Common myeloid progenitor, CD34-positive (primary cell): ENCODE results near the gene OSBP2.

Experiments
- CTCF ChIA-PET: fragments of 350-600 bp; sonication (Branson Sonifier 250); formaldehyde crosslinking; loops from one replicate; lab custom pipeline; 2021; ENCODE audit warnings: antibody characterized with exemption; lab: Charles Lee
- POLR2A ChIA-PET: fragments of 350-600 bp; sonication (Branson Sonifier 250); formaldehyde crosslinking; loops from one replicate; lab custom pipeline; 2021; ENCODE audit warnings: antibody characterized with exemption; lab: Charles Lee
- DNase-seq, 3 donors: peaks; one replicate each; pipeline versions ENCODE4 v3.0.0 to v3.0.0-alpha.2; 2013
- H3K27ac ChIP-seq, 2 experiments: 1 replicate in 1 of 2; 2 replicates in 1 of 2; pipeline ENCODE4 v1.7.0; 2013; ENCODE audit warnings: inconsistent platforms in 2 of 2, low read length in 2 of 2, mild to moderate bottlenecking in 2 of 2, low read depth in 1 of 2, moderate library complexity in 1 of 2; ENCODE audit not compliant: severe bottlenecking in 2 of 2, insufficient read depth in 1 of 2, poor library complexity in 1 of 2
- H3K27me3 ChIP-seq, 5 experiments: replicated peaks in 2 of 5; 1 replicate in 3 of 5; 2 replicates in 2 of 5; pipeline versions ENCODE4 v1.6.1 to v1.7.0; 2013; ENCODE audit warnings: low read length in 4 of 5, mild to moderate bottlenecking in 2 of 5, moderate library complexity in 2 of 5, inconsistent platforms in 1 of 5; ENCODE audit not compliant: insufficient read depth in 5 of 5, control insufficient read depth in 4 of 5
- H3K36me3 ChIP-seq, 4 experiments: 1 replicate in 2 of 4; 2 replicates in 2 of 4; pipeline versions ENCODE4 v1.6.1 to v1.7.0; 2013; ENCODE audit warnings: low read length in 3 of 4, control low read depth in 1 of 4, mild to moderate bottlenecking in 1 of 4; ENCODE audit not compliant: control insufficient read depth in 4 of 4, insufficient read depth in 4 of 4
- H3K4me1 ChIP-seq, 4 experiments: 1 replicate in 3 of 4; 2 replicates in 1 of 4; pipeline versions ENCODE4 v1.6.1 to v1.7.1; 2013; ENCODE audit warnings: low read length in 3 of 4, mild to moderate bottlenecking in 3 of 4, control low read depth in 1 of 4, inconsistent platforms in 1 of 4, moderate library complexity in 1 of 4; ENCODE audit not compliant: control insufficient read depth in 4 of 4, insufficient read depth in 4 of 4; ENCODE audit errors: control extremely low read depth in 1 of 4
- H3K4me3 ChIP-seq, 7 experiments: 1 replicate in 4 of 7; 2 replicates in 3 of 7; pipeline versions ENCODE4 v1.5.1 to v1.7.0; 2013; ENCODE audit warnings: mild to moderate bottlenecking in 7 of 7, low read length in 6 of 7, moderate library complexity in 6 of 7, inconsistent platforms in 2 of 7, low read depth in 2 of 7, control low read depth in 1 of 7; ENCODE audit not compliant: insufficient read depth in 4 of 7, control insufficient read depth in 1 of 7; ENCODE audit errors: extremely low read depth in 1 of 7
- H3K9me3 ChIP-seq, 5 experiments: 1 replicate in 4 of 5; 2 replicates in 1 of 5; pipeline versions ENCODE4 v1.6.1 to v1.7.1; 2013; ENCODE audit warnings: low read length in 4 of 5, mild to moderate bottlenecking in 2 of 5, inconsistent platforms in 1 of 5, low read depth in 1 of 5, moderate library complexity in 1 of 5; ENCODE audit not compliant: control insufficient read depth in 4 of 5, insufficient read depth in 2 of 5; ENCODE audit errors: control extremely low read depth in 1 of 5
- WGBS: methylation state at CpG from one replicate; pipeline ENCODE4 v1.1.5; 2013; ENCODE audit not compliant: insufficient coverage; 5-methylcytosine and 5-hydroxymethylcytosine counted together

OSBP2 gene

GRCh38 chr22:30894371-30894740 is 199.7 kb downstream of the OSBP2 start:
- no peak for DNase-seq
- ChIA-PET POLR2A (no interaction called here), CTCF (interaction anchor here (0.6 to 2.0 kb wide), 4 partner anchors 26 to 132 kb away, joined by 3 to 6 read pairs (median 4); no protein-coding TSS in a partner anchor)
- H3K27me3 ChIP-seq = no peaks in the 10 kb centered on the region
- 97% methylated on average over 3 of the region's 3 CpGs for WGBS
- H3K27ac ChIP-seq = no peak overlapping the region
- H3K9me3 ChIP-seq = peaks cover 0 to 5% (median 3%) of the 10 kb centered on the region in 5 experiments
- no peaks in the 10 kb centered on the region for H3K4me1 ChIP-seq
- H3K36me3 ChIP-seq = peaks cover 0 to 18% (median 3%) of the 10 kb centered on the region in 4 experiments
- H3K4me3 ChIP-seq = no peak overlapping the region

DNA sequence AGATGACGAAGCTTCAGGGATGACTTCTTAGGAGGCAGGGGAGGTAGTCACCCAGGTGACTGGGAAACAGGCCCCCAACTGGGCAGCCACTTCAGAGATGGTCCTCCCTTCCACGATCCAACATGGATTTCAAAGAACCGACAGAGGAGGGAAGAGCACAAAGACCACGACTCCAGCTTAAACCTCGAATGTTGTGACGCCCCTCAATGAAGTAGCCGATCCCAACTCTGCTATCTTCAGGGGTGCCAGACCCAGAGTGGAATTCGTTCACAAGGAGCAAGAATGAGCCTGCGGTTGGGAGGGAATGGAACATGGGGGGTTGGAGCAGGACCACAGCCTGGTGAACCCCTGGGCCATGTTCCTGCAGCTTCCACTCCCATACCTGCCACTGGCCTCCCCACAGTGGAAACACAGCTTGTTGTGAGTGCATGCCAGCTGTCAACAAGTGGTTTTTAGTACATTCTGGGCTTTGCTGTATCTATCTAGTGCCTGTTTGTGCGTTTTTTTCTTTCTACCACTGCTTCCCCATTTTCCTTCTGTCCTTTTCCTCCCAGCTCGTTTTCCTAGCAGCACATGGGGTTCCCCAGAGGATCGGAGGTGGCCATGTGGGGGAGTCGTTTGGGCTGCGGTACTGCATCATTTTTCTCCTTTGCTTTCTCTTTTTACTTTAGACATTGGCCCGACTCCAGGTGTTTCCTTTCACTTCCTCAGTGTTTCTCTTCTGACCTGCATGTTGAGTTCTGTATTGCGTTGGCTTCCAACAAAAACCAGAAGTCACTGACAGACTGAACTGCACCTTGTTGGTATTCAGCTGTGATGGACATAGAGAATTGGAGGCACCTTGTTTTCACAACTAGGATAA is 208.1 kb downstream of the OSBP2 start:
- 34% methylated on average over 11 of the region's 16 CpGs for WGBS
- no peaks in the 10 kb centered on the region for H3K27me3 ChIP-seq
- ChIA-PET POLR2A (no interaction called here), CTCF (interaction anchor here (0.6 to 1.9 kb wide), 4 partner anchors 11 to 647 kb away, joined by 3 to 13 read pairs (median 7); no protein-coding TSS in a partner anchor)
- peak overlapping the region in 4 of 7 experiments; percentile 11 to 44 (median 32) for H3K4me3 ChIP-seq
- H3K4me1 ChIP-seq = peaks cover 0 to 14% (median 7%) of the 10 kb centered on the region in 4 experiments
- peaks cover 0 to 12% (median 0%) of the 10 kb centered on the region in 4 experiments for H3K36me3 ChIP-seq
- peak; percentile 39 to 74 (median 74) for DNase-seq
- no peak overlapping the region for H3K27ac ChIP-seq
- H3K9me3 ChIP-seq = peaks cover 0 to 10% (median 3%) of the 10 kb centered on the region in 5 experiments

DNA sequence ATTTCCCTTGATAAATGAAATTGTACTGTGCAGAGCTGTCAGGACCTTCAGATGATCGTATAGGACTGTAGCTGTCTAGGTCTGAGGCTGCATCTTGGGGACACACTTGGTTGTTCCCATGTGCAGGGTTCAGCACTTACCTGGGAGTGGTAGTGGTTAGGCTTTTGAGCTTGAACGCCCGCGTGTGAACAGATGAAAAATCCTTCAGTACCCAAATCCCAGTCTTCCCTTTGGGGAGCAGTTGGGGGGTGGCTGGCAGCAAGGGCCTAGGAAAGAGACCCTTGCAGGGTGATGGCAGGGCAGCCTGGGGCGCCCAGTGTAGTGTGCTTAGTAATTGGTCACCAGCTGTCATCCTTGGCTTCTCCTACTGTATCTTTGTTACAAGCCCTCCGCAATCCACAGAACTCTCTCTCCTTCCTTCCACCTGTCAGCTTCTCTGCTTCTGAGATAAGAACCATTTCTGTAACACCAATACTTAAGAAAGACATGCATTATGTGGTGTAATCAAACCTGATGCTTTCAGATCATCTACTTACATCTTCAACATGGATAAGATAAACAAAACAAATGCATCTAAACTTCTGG is 209.3 kb downstream of the OSBP2 start:
- POLR2A ChIA-PET = no interaction called here
- no peak overlapping the region for H3K27ac ChIP-seq
- H3K4me3 ChIP-seq = no peak overlapping the region
- H3K27me3 ChIP-seq = no peaks in the 10 kb centered on the region
- peaks cover 0 to 10% (median 0%) of the 10 kb centered on the region in 5 experiments for H3K9me3 ChIP-seq
- DNase-seq = no peak
- peaks cover 0 to 14% (median 7%) of the 10 kb centered on the region in 4 experiments for H3K4me1 ChIP-seq
- WGBS = 89% methylated on average over 1 of the region's 6 CpGs
- CTCF ChIA-PET = interaction anchor here (1.0 to 1.7 kb wide), 3 partner anchors 13 to 83 kb away, joined by 3 to 8 read pairs (median 4); no protein-coding TSS in a partner anchor
- peaks cover 0 to 10% (median 0%) of the 10 kb centered on the region in 4 experiments for H3K36me3 ChIP-seq

DNA sequence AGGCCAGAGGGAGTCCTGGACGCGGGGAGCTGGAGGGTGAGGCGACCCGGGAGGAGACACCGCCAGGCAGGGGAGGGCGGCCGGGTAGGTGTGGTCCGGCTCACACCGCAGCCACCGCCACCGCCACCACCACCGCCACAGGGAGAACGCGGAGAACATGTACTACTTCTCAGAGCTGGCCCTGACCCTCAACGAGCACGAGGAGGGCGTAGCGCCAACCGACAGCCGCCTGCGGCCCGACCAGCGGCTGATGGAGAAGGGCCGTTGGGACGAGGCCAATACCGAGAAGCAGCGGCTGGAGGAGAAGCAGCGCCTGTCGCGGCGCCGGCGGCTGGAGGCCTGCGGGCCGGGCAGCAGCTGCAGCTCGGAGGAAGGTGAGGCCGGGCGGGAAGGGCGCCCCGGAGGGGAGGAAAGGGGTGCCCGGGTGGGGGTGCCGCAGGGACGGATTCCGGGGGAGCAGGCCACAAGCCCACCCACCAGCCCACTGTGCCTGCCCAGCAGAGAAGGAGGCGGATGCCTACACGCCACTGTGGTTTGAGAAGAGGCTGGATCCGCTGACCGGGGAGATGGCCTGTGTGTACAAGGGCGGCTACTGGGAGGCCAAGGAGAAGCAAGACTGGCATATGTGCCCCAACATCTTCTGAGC is 211.1 kb downstream of the OSBP2 start:
- POLR2A ChIA-PET = interaction anchor here (0.6 kb wide), 1 partner anchor 149 kb away, joined by 3 read pairs; no protein-coding TSS in a partner anchor
- H3K4me3 ChIP-seq = no peak overlapping the region
- H3K4me1 ChIP-seq = peaks cover 0 to 14% (median 7%) of the 10 kb centered on the region in 4 experiments
- peaks cover 0 to 13% (median 0%) of the 10 kb centered on the region in 4 experiments for H3K36me3 ChIP-seq
- H3K27me3 ChIP-seq = no peaks in the 10 kb centered on the region
- 96% methylated on average over 45 of the region's 49 CpGs for WGBS
- CTCF ChIA-PET = interaction anchor here (1.3 kb wide), 1 partner anchor 85 kb away, joined by 3 read pairs; no protein-coding TSS in a partner anchor
- H3K27ac ChIP-seq = no peak overlapping the region
- H3K9me3 ChIP-seq = no peaks in the 10 kb centered on the region
- DNase-seq = no peak

DNA sequence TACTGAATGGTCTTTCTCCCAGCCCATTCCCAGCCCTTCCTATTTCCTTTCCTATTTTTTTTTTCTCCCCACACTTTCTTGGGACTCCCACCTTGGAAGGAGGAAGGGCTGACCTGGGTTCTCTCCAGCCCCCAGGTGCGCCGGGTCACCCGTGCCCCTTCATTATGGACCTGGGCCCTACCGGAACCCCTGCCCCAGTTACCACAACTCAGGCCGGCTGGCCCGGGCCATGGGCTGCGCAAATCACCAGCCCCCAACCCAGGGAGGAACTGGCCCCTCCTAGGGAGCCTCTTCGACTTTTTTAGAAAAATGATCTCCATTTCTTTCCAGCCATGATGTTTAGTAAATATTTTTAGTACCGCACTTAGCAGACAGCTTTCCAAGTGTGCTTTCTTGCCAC is 211.7 kb downstream of the OSBP2 start:
- no peak overlapping the region for H3K4me3 ChIP-seq
- no peak for DNase-seq
- peaks cover 0 to 13% (median 0%) of the 10 kb centered on the region in 4 experiments for H3K36me3 ChIP-seq
- ChIA-PET CTCF (interaction anchor here (0.7 kb wide), 1 partner anchor 272 kb away, joined by 3 read pairs; no protein-coding TSS in a partner anchor), POLR2A (no interaction called here)
- 97% methylated on average over 7 of the region's 9 CpGs for WGBS
- no peaks in the 10 kb centered on the region for H3K27me3 ChIP-seq
- no peaks in the 10 kb centered on the region for H3K9me3 ChIP-seq
- no peak overlapping the region for H3K27ac ChIP-seq
- H3K4me1 ChIP-seq = peaks cover 0 to 14% (median 7%) of the 10 kb centered on the region in 4 experiments

GRCh38 chr22:30906946-30907345 is 212.3 kb downstream of the OSBP2 start:
- POLR2A ChIA-PET = no interaction called here
- H3K27me3 ChIP-seq = no peaks in the 10 kb centered on the region
- peaks cover 0 to 13% (median 0%) of the 10 kb centered on the region in 4 experiments for H3K36me3 ChIP-seq
- H3K27ac ChIP-seq = no peak overlapping the region
- CTCF ChIA-PET = interaction anchor here (0.7 kb wide), 1 partner anchor 272 kb away, joined by 3 read pairs; no protein-coding TSS in a partner anchor
- no CpG with 5 or more reads among the region's 1 CpG for WGBS
- peaks cover 0 to 14% (median 7%) of the 10 kb centered on the region in 4 experiments for H3K4me1 ChIP-seq
- H3K4me3 ChIP-seq = no peak overlapping the region
- DNase-seq = no peak
- H3K9me3 ChIP-seq = peaks cover 0 to 2% (median 0%) of the 10 kb centered on the region in 5 experiments
